ENCODE results near the gene PIP4K2A.

Gene PIP4K2A

GRCh38 chr10:22553452-22553995 lies 160.9 kb downstream of the PIP4K2A start:
- DNase-seq (ENCODE audit: low read depth, low spot score): no peak
- H3K4me1 ChIP-seq (ENCODE audit: insufficient read depth, insufficient read length): peaks cover 4% of the 10 kb centered on the region
- H3K27me3 ChIP-seq (ENCODE audit: insufficient read depth, insufficient read length): no peaks in the 10 kb centered on the region
- TF ChIP-seq YY1 (IDR thresholded peaks at IDR 0.05; ENCODE audit: insufficient read depth, insufficient read length): no peak
- TF ChIP-seq ZNF274 (IDR thresholded peaks at IDR 0.05; ENCODE audit: low read depth, low read length): no peak
- TF ChIP-seq SUZ12 (IDR thresholded peaks at IDR 0.05; ENCODE audit: extremely low read depth, insufficient read depth, insufficient read length): no peak
- H3K9me3 ChIP-seq (ENCODE audit: insufficient read depth, low read length): no peaks in the 10 kb centered on the region
- H3K9ac ChIP-seq (ENCODE audit: insufficient read length, low read depth): no peak overlapping the region
- no peak overlapping the region for H3K4me3 ChIP-seq (ENCODE audit: insufficient read length, low read depth)
- H3K36me3 ChIP-seq (ENCODE audit: insufficient read depth, insufficient read length, low read length): peaks cover 10% of the 10 kb centered on the region

GRCh38 chr10:22552888-22553378 lies 161.4 kb downstream of the PIP4K2A start:
- H3K36me3 ChIP-seq (ENCODE audit: insufficient read depth, insufficient read length, low read length): peaks cover 10% of the 10 kb centered on the region
- TF ChIP-seq ZNF274 (IDR thresholded peaks at IDR 0.05; ENCODE audit: low read depth, low read length) (no peak), SUZ12 (IDR thresholded peaks at IDR 0.05; ENCODE audit: extremely low read depth, insufficient read depth, insufficient read length) (no peak), YY1 (IDR thresholded peaks at IDR 0.05; ENCODE audit: insufficient read depth, insufficient read length) (no peak)

GRCh38 chr10:22551681-22552365 lies 162.6 kb downstream of the PIP4K2A start:
- Histone ChIP-seq H3K9ac (ENCODE audit: insufficient read length, low read depth) (no peak overlapping the region), H3K9me3 (ENCODE audit: insufficient read depth, low read length) (no peaks in the 10 kb centered on the region), H3K4me3 (ENCODE audit: insufficient read length, low read depth) (no peak overlapping the region), H3K27me3 (ENCODE audit: insufficient read depth, insufficient read length) (no peaks in the 10 kb centered on the region), H3K4me1 (ENCODE audit: insufficient read depth, insufficient read length) (peaks cover 4% of the 10 kb centered on the region), H3K36me3 (ENCODE audit: insufficient read depth, insufficient read length, low read length) (peaks cover 16% of the 10 kb centered on the region)
- TF ChIP-seq SUZ12 (IDR thresholded peaks at IDR 0.05; ENCODE audit: extremely low read depth, insufficient read depth, insufficient read length): no peak
- TF ChIP-seq ZNF274 (IDR thresholded peaks at IDR 0.05; ENCODE audit: low read depth, low read length): no peak
- no peak for TF ChIP-seq YY1 (IDR thresholded peaks at IDR 0.05; ENCODE audit: insufficient read depth, insufficient read length)
- no peak for DNase-seq (ENCODE audit: low read depth, low spot score)

More at GRCh38 chr10:22552888-22553378, 161.4 kb downstream of the PIP4K2A start:
- DNase-seq (ENCODE audit: low read depth, low spot score): no peak
- no peaks in the 10 kb centered on the region for H3K9me3 ChIP-seq (ENCODE audit: insufficient read depth, low read length)
- peaks cover 4% of the 10 kb centered on the region for H3K4me1 ChIP-seq (ENCODE audit: insufficient read depth, insufficient read length)
- H3K9ac ChIP-seq (ENCODE audit: insufficient read length, low read depth): no peak overlapping the region
- H3K4me3 ChIP-seq (ENCODE audit: insufficient read length, low read depth): no peak overlapping the region
- no peaks in the 10 kb centered on the region for H3K27me3 ChIP-seq (ENCODE audit: insufficient read depth, insufficient read length)

GRCh38 chr10:22550732-22551131 lies 163.6 kb downstream of the PIP4K2A start:
- Histone ChIP-seq H3K9me3 (ENCODE audit: insufficient read depth, low read length) (no peaks in the 10 kb centered on the region), H3K9ac (ENCODE audit: insufficient read length, low read depth) (no peak overlapping the region), H3K4me1 (ENCODE audit: insufficient read depth, insufficient read length) (peaks cover 4% of the 10 kb centered on the region), H3K27me3 (ENCODE audit: insufficient read depth, insufficient read length) (no peaks in the 10 kb centered on the region), H3K4me3 (ENCODE audit: insufficient read length, low read depth) (no peak overlapping the region), H3K36me3 (ENCODE audit: insufficient read depth, insufficient read length, low read length) (peaks cover 19% of the 10 kb centered on the region)
- TF ChIP-seq ZNF274 (IDR thresholded peaks at IDR 0.05; ENCODE audit: low read depth, low read length) (no peak), SUZ12 (IDR thresholded peaks at IDR 0.05; ENCODE audit: extremely low read depth, insufficient read depth, insufficient read length) (no peak), YY1 (IDR thresholded peaks at IDR 0.05; ENCODE audit: insufficient read depth, insufficient read length) (no peak)
- DNase-seq (ENCODE audit: low read depth, low spot score): peak; percentile 51

GRCh38 chr10:22548344-22548743 lies 166.0 kb downstream of the PIP4K2A start:
- no peak for DNase-seq (ENCODE audit: low read depth, low spot score)
- H3K9ac ChIP-seq (ENCODE audit: insufficient read length, low read depth): no peak overlapping the region
- no peaks in the 10 kb centered on the region for H3K27me3 ChIP-seq (ENCODE audit: insufficient read depth, insufficient read length)
- TF ChIP-seq SUZ12 (IDR thresholded peaks at IDR 0.05; ENCODE audit: extremely low read depth, insufficient read depth, insufficient read length) (no peak), YY1 (IDR thresholded peaks at IDR 0.05; ENCODE audit: insufficient read depth, insufficient read length) (no peak), ZNF274 (IDR thresholded peaks at IDR 0.05; ENCODE audit: low read depth, low read length) (no peak)
- H3K9me3 ChIP-seq (ENCODE audit: insufficient read depth, low read length): no peaks in the 10 kb centered on the region
- no peaks in the 10 kb centered on the region for H3K4me1 ChIP-seq (ENCODE audit: insufficient read depth, insufficient read length)
- H3K36me3 ChIP-seq (ENCODE audit: insufficient read depth, insufficient read length, low read length): peaks cover 19% of the 10 kb centered on the region
- no peak overlapping the region for H3K4me3 ChIP-seq (ENCODE audit: insufficient read length, low read depth)

GRCh38 chr10:22545643-22546042 lies 168.7 kb downstream of the PIP4K2A start:
- no peaks in the 10 kb centered on the region for H3K4me1 ChIP-seq (ENCODE audit: insufficient read depth, insufficient read length)
- no peak for TF ChIP-seq YY1 (IDR thresholded peaks at IDR 0.05; ENCODE audit: insufficient read depth, insufficient read length)
- TF ChIP-seq SUZ12 (IDR thresholded peaks at IDR 0.05; ENCODE audit: extremely low read depth, insufficient read depth, insufficient read length): no peak
- no peak for TF ChIP-seq ZNF274 (IDR thresholded peaks at IDR 0.05; ENCODE audit: low read depth, low read length)
- no peaks in the 10 kb centered on the region for H3K27me3 ChIP-seq (ENCODE audit: insufficient read depth, insufficient read length)
- DNase-seq (ENCODE audit: low read depth, low spot score): no peak
- peaks cover 21% of the 10 kb centered on the region for H3K36me3 ChIP-seq (ENCODE audit: insufficient read depth, insufficient read length, low read length)
- H3K9me3 ChIP-seq (ENCODE audit: insufficient read depth, low read length): no peaks in the 10 kb centered on the region
- H3K9ac ChIP-seq (ENCODE audit: insufficient read length, low read depth): no peak overlapping the region
- no peak overlapping the region for H3K4me3 ChIP-seq (ENCODE audit: insufficient read length, low read depth)

GRCh38 chr10:22544325-22545068 lies 169.9 kb downstream of the PIP4K2A start:
- Histone ChIP-seq H3K27me3 (ENCODE audit: insufficient read depth, insufficient read length) (no peaks in the 10 kb centered on the region), H3K4me1 (ENCODE audit: insufficient read depth, insufficient read length) (no peaks in the 10 kb centered on the region), H3K9ac (ENCODE audit: insufficient read length, low read depth) (no peak overlapping the region), H3K36me3 (ENCODE audit: insufficient read depth, insufficient read length, low read length) (peaks cover 17% of the 10 kb centered on the region), H3K4me3 (ENCODE audit: insufficient read length, low read depth) (no peak overlapping the region), H3K9me3 (ENCODE audit: insufficient read depth, low read length) (no peaks in the 10 kb centered on the region)
- TF ChIP-seq SUZ12 (IDR thresholded peaks at IDR 0.05; ENCODE audit: extremely low read depth, insufficient read depth, insufficient read length) (no peak), YY1 (IDR thresholded peaks at IDR 0.05; ENCODE audit: insufficient read depth, insufficient read length) (no peak), ZNF274 (IDR thresholded peaks at IDR 0.05; ENCODE audit: low read depth, low read length) (no peak)
- no peak for DNase-seq (ENCODE audit: low read depth, low spot score)
